Gastroesophageal sphincter (tissue), 4 donors: ENCODE measurements around the gene ERBB2. TPM values are rescaled to one million over a fixed set of nuclear protein-coding genes. Genes with fewer than 3 reads are reported as not detected.

Experiments used
- ATAC-seq: fragments of 150-250 bp; one replicate; pipeline ENCODE4 v1.9.1; 2016; ENCODE audit warnings: mild to moderate bottlenecking, moderate library complexity
- H3K27ac ChIP-seq, 4 donors: fragments of 200-600 bp; sonication (generic) in 3 of 4; 1 replicate in 3 of 4; 2 replicates in 1 of 4; pipeline ENCODE4 v1.5.1; 2016 to 2019
- H3K27me3 ChIP-seq: fragments of 200-600 bp; sonication (generic); one replicate; pipeline ENCODE4 v1.5.1; 2019
- H3K36me3 ChIP-seq, 2 donors: fragments of 200-600 bp; sonication (generic); one replicate each; pipeline ENCODE4 v1.5.1; 2019; ENCODE audit warnings: control low read depth in 1 of 2
- H3K4me1 ChIP-seq, 3 donors: fragments of 200-600 bp; sonication (generic); 1 replicate in 2 of 3; 2 replicates in 1 of 3; pipeline ENCODE4 v1.5.1; 2016 to 2019; ENCODE audit warnings: control low read depth in 2 of 3
- H3K4me3 ChIP-seq, 2 donors: fragments of 200-600 bp; sonication (generic); one replicate each; pipeline ENCODE4 v1.5.1; 2019; ENCODE audit warnings: mild to moderate bottlenecking in 1 of 2, moderate library complexity in 1 of 2
- H3K9me3 ChIP-seq, 3 donors: fragments of 200-600 bp; sonication (generic); one replicate each; pipeline ENCODE4 v1.5.1; 2017 to 2019; ENCODE audit warnings: control low read depth in 2 of 3
- CTCF ChIP-seq, 4 experiments: fragments of 200-600 bp in 2 of 4; fragments of 450-650 bp in 2 of 4; sonication (generic) in 1 of 4; IDR thresholded peaks; one replicate each; pipeline ENCODE4 v1.5.1; 2017 to 2019; ENCODE audit warnings: antibody characterized with exemption in 4 of 4, mild to moderate bottlenecking in 2 of 4, moderate library complexity in 2 of 4
- EP300 ChIP-seq: sonication (generic); formaldehyde crosslinking; IDR thresholded peaks from one replicate; pipeline ENCODE4 v1.6.1; 2017; ENCODE audit warnings: antibody characterized with exemption, mild to moderate bottlenecking
- POLR2A ChIP-seq, 2 donors: fragments of 450-650 bp; IDR thresholded peaks; one replicate each; pipeline ENCODE4 v1.6.1; 2017; ENCODE audit warnings: antibody characterized with exemption in 2 of 2, mild to moderate bottlenecking in 2 of 2, moderate library complexity in 1 of 2
- POLR2AphosphoS5 ChIP-seq: sonication (generic); formaldehyde crosslinking; IDR thresholded peaks from one replicate; pipeline ENCODE4 v1.6.1; 2017; ENCODE audit warnings: antibody characterized with exemption
- WGBS, 2 donors: methylation state at CpG; one replicate each; pipeline ENCODE4 v1.1.5; 2018; ENCODE audit warnings: low coverage in 1 of 2; 5-methylcytosine and 5-hydroxymethylcytosine counted together
- total RNA-seq, 4 donors: library from RNA; depleted of rRNA; stranded (reverse); fragments of >200 nt; gene quantifications; one replicate each; pipeline ENCODE4 v1.1.0, GENCODE V29; 2016

The ERBB2 gene
- total RNA-seq, 4 donors from 2014 or later = 43.3 to 60.8 (median 48.2) TPM

GRCh38 chr17:39742126-39742855 is 42.4 kb downstream of the ERBB2 start:
- WGBS, 2 donors = 61 to 83% methylated on average over 3 to 8 of the region's 18 CpGs
- ATAC-seq = no peak
- Histone ChIP-seq H3K36me3 (no peaks in the 10 kb centered on the region), H3K27me3 (peaks cover 84% of the 10 kb centered on the region), H3K4me1 (peaks cover 0 to 33% (median 23%) of the 10 kb centered on the region in 3 donors), H3K27ac (no peak overlapping the region), H3K4me3 (no peak overlapping the region), H3K9me3 (no peaks in the 10 kb centered on the region)
- TF ChIP-seq POLR2AphosphoS5 (no peak), POLR2A (IDR thresholded peaks at IDR 0.05) (no peak), CTCF (IDR thresholded peaks at IDR 0.05) (no peak), EP300 (no peak)

GRCh38 chr17:39742856-39743436 is 43.1 kb downstream of the ERBB2 start:
- WGBS, 2 donors = 93% methylated on average over 3 of the region's 21 CpGs; no CpG with 5 or more reads in 1 of the 2 donors
- ATAC-seq = no peak
- no peaks in the 10 kb centered on the region for H3K9me3 ChIP-seq
- TF ChIP-seq POLR2AphosphoS5 = no peak
- no peak for TF ChIP-seq CTCF (IDR thresholded peaks at IDR 0.05)
- no peak overlapping the region for H3K4me3 ChIP-seq
- peaks cover 0 to 26% (median 21%) of the 10 kb centered on the region in 3 donors for H3K4me1 ChIP-seq
- no peak overlapping the region for H3K27ac ChIP-seq
- H3K36me3 ChIP-seq = no peaks in the 10 kb centered on the region
- peaks cover 77% of the 10 kb centered on the region for H3K27me3 ChIP-seq

GRCh38 chr17:39744075-39744835 is 44.4 kb downstream of the ERBB2 start:
- H3K4me1 ChIP-seq = peaks cover 0 to 13% (median 7%) of the 10 kb centered on the region in 3 donors
- no peaks in the 10 kb centered on the region for H3K36me3 ChIP-seq
- H3K27ac ChIP-seq = no peak overlapping the region
- no peak overlapping the region for H3K4me3 ChIP-seq
- WGBS, 2 donors = 75 to 80% methylated on average over 2 to 5 of the region's 16 CpGs
- H3K27me3 ChIP-seq = peaks cover 64% of the 10 kb centered on the region
- no peak for TF ChIP-seq CTCF (IDR thresholded peaks at IDR 0.05)
- TF ChIP-seq EP300 = no peak
- no peak for TF ChIP-seq POLR2AphosphoS5
- no peak for TF ChIP-seq POLR2A (IDR thresholded peaks at IDR 0.05)
- no peak for ATAC-seq
- H3K9me3 ChIP-seq = no peaks in the 10 kb centered on the region

- no peak for ATAC-seq
- Histone ChIP-seq H3K36me3 (no peaks in the 10 kb centered on the region), H3K4me1 (peaks cover 0 to 7% (median 2%) of the 10 kb centered on the region in 3 donors), H3K4me3 (no peak overlapping the region), H3K27me3 (peaks cover 58% of the 10 kb centered on the region), H3K9me3 (no peaks in the 10 kb centered on the region), H3K27ac (no peak overlapping the region)
- no CpG with 5 or more reads among the region's 8 CpGs for WGBS, 2 donors
- TF ChIP-seq EP300 (no peak), CTCF (IDR thresholded peaks at IDR 0.05) (no peak), POLR2AphosphoS5 (no peak), POLR2A (IDR thresholded peaks at IDR 0.05) (no peak)
Measured at GRCh38 chr17:39744836-39745215, 45.0 kb downstream of the ERBB2 start.
